ENCODE measurements around the gene MYLK. TPM values are rescaled to one million over a fixed set of nuclear protein-coding genes. Genes with fewer than 3 reads are reported as not detected.

Gene MYLK
- total and polyA plus RNA-seq, 2 of the 4 experiments (the other 2 are of a cell fraction), result 299 to 484 TPM

GRCh38 chr3:123720638-123721037, 163.5 kb downstream of the MYLK start:
- dilution Hi-C loops (cut with HindIII; ENCODE audit: low sequenced_read_pairs, unreplicated experiment), result no loop called here
- DNase-seq (no peak), ATAC-seq (ENCODE audit: low read depth) (no peak)
- peak overlapping the region; percentile 45; the same call in 1 of the 2 replicates for H3K23ac ChIP-seq (ENCODE audit: low read depth, low read length)
- ChIA-PET CTCF (no interaction called here), POLR2A (ENCODE audit: unreplicated experiment) (no interaction called here)
- H4K91ac ChIP-seq (ENCODE audit: insufficient read depth, low read depth, low read length), result peak overlapping the region; percentile 64
- H3K4me2 ChIP-seq (ENCODE audit: low read depth, low read length), result no peak overlapping the region
- peak overlapping the region; percentile 13; the same call in 1 of the 2 replicates for H3K27ac ChIP-seq (ENCODE audit: insufficient read depth, low read length)
- H2AFZ ChIP-seq (replicated peaks; ENCODE audit: low read length, poor library complexity), result peak overlapping the region; percentile 44
- H4K5ac ChIP-seq (ENCODE audit: low read depth, low read length), result peak overlapping the region; percentile 22; the same call in 1 of the 2 replicates
- peaks cover 16% of the 10 kb centered on the region for H3K9me1 ChIP-seq (ENCODE audit: insufficient read depth, low read length)
- peak overlapping the region; percentile 62; the same call in 1 of the 2 replicates for H2BK20ac ChIP-seq (ENCODE audit: low read depth, low read length)
- H3K4me3 ChIP-seq (ENCODE audit: insufficient read depth, low read depth, low read length), result no peak overlapping the region
- H2BK5ac ChIP-seq (ENCODE audit: low read depth, low read length, poor library complexity, severe bottlenecking), result peak overlapping the region; percentile 20
- no CpG with 5 or more reads among the region's 6 CpGs for WGBS, 2 experiments (ENCODE audit: extremely low coverage in 2 of 2, insufficient read length in 1 of 2)
- H3K9ac ChIP-seq (ENCODE audit: low read depth, low read length), result peak overlapping the region; percentile 33; the same call in 1 of the 2 replicates
- H3K9me3 ChIP-seq (ENCODE audit: control insufficient read depth, insufficient read depth, low read length), result no peaks in the 10 kb centered on the region
- no peaks in the 10 kb centered on the region for H3K27me3 ChIP-seq (ENCODE audit: control insufficient read depth, insufficient read depth, low read length)
- peak overlapping the region; percentile 65 for H3K4ac ChIP-seq (ENCODE audit: low read depth, low read length)
- H2AK9ac ChIP-seq (replicated peaks; ENCODE audit: low read depth, low read length, poor library complexity), result no peak overlapping the region
- no peak overlapping the region for H3K18ac ChIP-seq (ENCODE audit: low read depth, low read length)
- H3K56ac ChIP-seq (ENCODE audit: extremely low read depth, insufficient read depth, low read length), result no peak overlapping the region
- peak overlapping the region; percentile 16 to 36; a peak in 1 of 4 replicates for H4K8ac ChIP-seq (ENCODE audit: low read depth in 2 of 2, low read length in 2 of 2)
- peaks cover 44% of the 10 kb centered on the region for H3K36me3 ChIP-seq (ENCODE audit: control insufficient read depth, insufficient read depth, low read length)
- 0 out of 3 replicates have a peak overlapping the region, but pooled peaks have one; percentile 33 for H2BK15ac ChIP-seq (ENCODE audit: low read depth, low read length)
- peak overlapping the region; percentile 49 for H3K14ac ChIP-seq (replicated peaks; ENCODE audit: low read depth, low read length)
- peak overlapping the region; percentile 65 for H2BK120ac ChIP-seq (ENCODE audit: low read depth, low read length)
- in situ Hi-C loops (cut with MboI; ENCODE audit: low sequenced_read_pairs), result no loop called here
- H3K4me1 ChIP-seq (ENCODE audit: control insufficient read depth, insufficient read depth, low read length), result peaks cover 20% of the 10 kb centered on the region
- no TSS peak for BruUV-seq (replicated peaks)
- H2AK5ac ChIP-seq (ENCODE audit: low read depth, low read length), result peak overlapping the region; percentile 20; the same call in 1 of the 2 replicates
- no peak for TF ChIP-seq ELK1 (IDR thresholded peaks at IDR 0.05; ENCODE audit: borderline replicate concordance, low read depth, low read length)
- no peak for TF ChIP-seq USF2 (IDR thresholded peaks at IDR 0.05; ENCODE audit: low read depth, low read length)
- no peak for TF ChIP-seq FOS (IDR thresholded peaks at IDR 0.05; ENCODE audit: low read depth, low read length)
- no peak for TF ChIP-seq CTCF (conservative IDR thresholded peaks at IDR 0.05; ENCODE audit: low read depth, low read length)
- no peak for TF ChIP-seq MXI1 (IDR thresholded peaks at IDR 0.05; ENCODE audit: borderline replicate concordance, low read depth, low read length)
- TF ChIP-seq POLR2A (IDR thresholded peaks at IDR 0.05; ENCODE audit: low read depth, low read length), result no peak
- TF ChIP-seq CHD1 (IDR thresholded peaks at IDR 0.05; ENCODE audit: low read depth, low read length), result no peak
- TF ChIP-seq MAZ (IDR thresholded peaks at IDR 0.05; ENCODE audit: borderline replicate concordance, low read depth, low read length), result no peak
- no peak for TF ChIP-seq RFX5 (IDR thresholded peaks at IDR 0.05; ENCODE audit: low read depth, low read length)
- TF ChIP-seq CEBPB (IDR thresholded peaks at IDR 0.05; ENCODE audit: low read depth, low read length), result no peak
- TF ChIP-seq RAD21 (IDR thresholded peaks at IDR 0.05; ENCODE audit: low read length), result no peak
- no peak for TF ChIP-seq RCOR1 (IDR thresholded peaks at IDR 0.05; ENCODE audit: insufficient replicate concordance, low read length)
- H4K20me1 ChIP-seq (ENCODE audit: insufficient read depth, low read length), result no peaks in the 10 kb centered on the region
- H3K79me1 ChIP-seq (ENCODE audit: low read depth in 1 of 2, low read length in 2 of 2), result peaks cover 10 to 42% of the 10 kb centered on the region in 2 experiments; a peak in 3 of 4 replicates
- intact Hi-C loops (cut with micrococcal nuclease), result no loop called here

Measured in IMR-90 (cell line).